ENCODE results near the gene ZNF280B.

ZNF280B gene

DNA sequence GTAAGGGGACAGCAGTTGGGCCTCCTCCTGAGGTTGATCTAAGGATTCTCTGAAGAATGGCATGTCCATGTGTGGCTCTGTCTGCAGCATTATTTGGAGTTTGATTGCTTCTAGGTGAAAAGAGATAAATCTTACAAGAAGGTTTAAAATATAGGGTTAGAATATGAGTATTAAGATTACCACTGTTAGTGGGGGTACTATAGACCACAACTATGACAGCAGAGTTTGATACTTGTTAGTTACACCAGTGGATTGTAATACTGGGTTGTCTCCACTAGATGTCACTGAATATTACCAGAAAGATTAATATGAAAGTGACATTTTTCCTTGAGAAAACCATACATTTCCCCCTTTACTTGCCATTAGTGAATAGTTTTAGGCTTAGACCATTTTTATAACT is 47.9 kb downstream of the ZNF280B start:
- no peaks in the 10 kb centered on the region for H3K36me3 ChIP-seq (ENCODE audit: insufficient read depth, low read length)
- no peak for DNase-seq (ENCODE audit: low read depth, low spot score)
- TF ChIP-seq EZH2 (IDR thresholded peaks at IDR 0.05) (no peak), FOXP2 (optimal IDR thresholded peaks at IDR 0.05; ENCODE audit: control extremely low read depth, extremely low read length, insufficient read depth) (no peak), POLR2AphosphoS5 (IDR thresholded peaks at IDR 0.05; ENCODE audit: borderline replicate concordance, low read depth, low read length) (no peak)
- H3K9ac ChIP-seq (ENCODE audit: insufficient read length), result no peak overlapping the region
- no peaks in the 10 kb centered on the region for H3K9me3 ChIP-seq (ENCODE audit: low read depth, low read length)
- H3K27ac ChIP-seq, result no peak overlapping the region
- no peak overlapping the region for H3K4me3 ChIP-seq

DNA sequence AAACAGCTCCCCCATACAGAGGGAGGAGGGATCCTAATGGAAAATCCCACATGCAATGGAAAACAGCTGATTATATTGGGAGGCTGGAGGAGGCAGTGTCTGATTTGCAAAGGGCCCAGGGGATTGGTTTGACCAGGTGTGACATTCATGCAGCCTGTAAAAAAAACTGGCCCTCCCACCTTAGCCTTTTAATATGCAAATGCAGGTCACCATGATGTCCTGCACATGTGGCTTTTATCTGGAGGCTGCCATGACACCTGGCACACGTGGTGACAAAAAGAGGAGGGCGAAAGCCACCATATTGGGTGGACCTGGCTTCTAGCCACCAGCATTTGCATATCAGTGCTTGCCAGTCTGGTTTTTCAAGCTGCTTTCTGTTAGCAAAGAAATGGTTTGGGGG is 48.5 kb downstream of the ZNF280B start:
- Histone ChIP-seq H3K36me3 (ENCODE audit: insufficient read depth, low read length) (no peaks in the 10 kb centered on the region), H3K9ac (ENCODE audit: insufficient read length) (no peak overlapping the region), H3K27ac (no peak overlapping the region), H3K9me3 (ENCODE audit: low read depth, low read length) (no peaks in the 10 kb centered on the region), H3K4me3 (no peak overlapping the region)
- DNase-seq (ENCODE audit: low read depth, low spot score), result no peak
- no peak for TF ChIP-seq FOXP2 (optimal IDR thresholded peaks at IDR 0.05; ENCODE audit: control extremely low read depth, extremely low read length, insufficient read depth)
- no peak for TF ChIP-seq POLR2AphosphoS5 (IDR thresholded peaks at IDR 0.05; ENCODE audit: borderline replicate concordance, low read depth, low read length)
- no peak for TF ChIP-seq EZH2 (IDR thresholded peaks at IDR 0.05)

DNA sequence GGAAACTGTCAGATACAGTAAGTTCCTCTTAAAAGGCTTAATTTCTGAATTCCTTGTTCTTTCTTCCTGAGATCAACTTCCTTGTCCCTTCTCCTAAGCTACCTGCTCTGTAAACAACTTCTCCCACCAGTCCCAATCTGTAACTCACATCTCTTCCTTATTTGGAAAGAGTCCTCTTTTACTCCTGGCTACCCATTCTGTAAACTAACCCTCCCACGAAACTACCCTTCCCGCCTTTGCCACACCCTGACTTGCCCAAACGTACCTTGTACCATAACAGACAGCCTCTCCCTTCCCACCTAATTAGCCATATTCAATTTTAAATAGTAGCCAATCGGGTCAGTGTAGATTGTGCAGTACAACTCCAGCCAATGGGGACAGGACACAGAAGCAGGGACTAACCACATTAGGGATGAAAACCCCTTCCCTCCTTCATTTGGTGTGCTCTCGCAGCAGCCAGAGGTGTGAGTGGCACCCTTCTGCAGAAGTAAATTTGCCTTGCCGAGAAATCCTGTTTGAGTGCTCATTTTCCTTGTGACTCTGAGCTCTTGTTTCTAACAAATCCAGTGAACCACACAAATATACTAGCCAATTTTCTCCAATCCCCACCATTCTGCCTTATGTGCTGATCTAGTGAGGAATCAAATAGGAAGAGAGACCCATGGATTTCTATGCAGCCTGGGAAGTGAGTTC is 49.5 kb downstream of the ZNF280B start:
- no peak for DNase-seq (ENCODE audit: low read depth, low spot score)
- no peak for TF ChIP-seq POLR2AphosphoS5 (IDR thresholded peaks at IDR 0.05; ENCODE audit: borderline replicate concordance, low read depth, low read length)
- no peak for TF ChIP-seq EZH2 (IDR thresholded peaks at IDR 0.05)
- no peak for TF ChIP-seq FOXP2 (optimal IDR thresholded peaks at IDR 0.05; ENCODE audit: control extremely low read depth, extremely low read length, insufficient read depth)
- H3K4me3 ChIP-seq, result no peak overlapping the region

DNA sequence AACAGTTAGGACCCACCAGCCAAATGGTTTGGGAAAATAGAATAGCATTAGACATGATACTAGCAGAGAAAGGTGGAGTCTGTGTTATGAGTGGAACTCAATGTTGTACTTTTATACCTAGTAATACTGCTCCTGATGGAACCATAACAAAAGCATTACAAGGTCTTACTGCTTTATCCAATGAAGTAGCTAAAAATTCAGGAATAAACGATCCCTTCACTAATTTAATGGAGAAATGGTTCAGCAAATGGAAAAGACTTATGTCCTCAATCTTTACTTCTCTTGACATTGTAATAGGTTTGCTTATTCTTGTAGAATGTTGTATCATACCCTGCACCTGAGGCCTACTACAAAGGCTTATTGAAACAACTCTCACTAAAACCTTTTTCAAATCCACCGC is 50.2 kb downstream of the ZNF280B start:
- Histone ChIP-seq H3K4me3 (no peak overlapping the region), H3K9ac (ENCODE audit: insufficient read length) (no peak overlapping the region), H3K9me3 (ENCODE audit: low read depth, low read length) (no peaks in the 10 kb centered on the region), H3K36me3 (ENCODE audit: insufficient read depth, low read length) (no peaks in the 10 kb centered on the region), H3K27ac (no peak overlapping the region)
- DNase-seq (ENCODE audit: low read depth, low spot score), result no peak
- no peak for TF ChIP-seq POLR2AphosphoS5 (IDR thresholded peaks at IDR 0.05; ENCODE audit: borderline replicate concordance, low read depth, low read length)
- no peak for TF ChIP-seq FOXP2 (optimal IDR thresholded peaks at IDR 0.05; ENCODE audit: control extremely low read depth, extremely low read length, insufficient read depth)
- TF ChIP-seq EZH2 (IDR thresholded peaks at IDR 0.05), result no peak

More for the DNA sequence above, 49.5 kb downstream of the ZNF280B start:
- no peaks in the 10 kb centered on the region for H3K9me3 ChIP-seq (ENCODE audit: low read depth, low read length)
- no peak overlapping the region for H3K9ac ChIP-seq (ENCODE audit: insufficient read length)
- H3K27ac ChIP-seq, result no peak overlapping the region
- no peaks in the 10 kb centered on the region for H3K36me3 ChIP-seq (ENCODE audit: insufficient read depth, low read length)

DNA sequence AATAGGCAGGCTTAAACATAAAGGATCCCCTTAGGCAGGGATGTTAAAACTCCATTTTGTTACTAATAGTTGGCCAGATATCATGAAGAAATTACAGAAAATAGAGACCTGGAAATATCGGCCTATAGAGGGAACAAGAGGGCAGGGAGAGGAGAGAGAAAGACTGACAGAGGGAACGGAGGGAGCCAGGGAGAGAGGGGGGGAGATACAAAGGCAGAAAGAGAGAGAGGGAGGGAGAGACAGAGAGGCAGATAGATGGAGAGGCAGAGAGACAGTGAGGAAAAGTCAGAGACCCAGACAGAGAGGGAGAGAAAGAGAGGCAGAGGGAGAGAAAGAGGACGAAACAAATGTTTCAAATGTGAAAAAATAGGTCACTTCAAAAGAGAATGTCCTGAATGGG is 53.5 kb downstream of the ZNF280B start:
- H3K9ac ChIP-seq (ENCODE audit: insufficient read length), result no peak overlapping the region
- DNase-seq (ENCODE audit: low read depth, low spot score), result no peak
- no peaks in the 10 kb centered on the region for H3K36me3 ChIP-seq (ENCODE audit: insufficient read depth, low read length)
- H3K4me3 ChIP-seq, result no peak overlapping the region
- H3K9me3 ChIP-seq (ENCODE audit: low read depth, low read length), result no peaks in the 10 kb centered on the region
- H3K27ac ChIP-seq, result no peak overlapping the region
- TF ChIP-seq EZH2 (IDR thresholded peaks at IDR 0.05), result no peak
- no peak for TF ChIP-seq POLR2AphosphoS5 (IDR thresholded peaks at IDR 0.05; ENCODE audit: borderline replicate concordance, low read depth, low read length)
- no peak for TF ChIP-seq FOXP2 (optimal IDR thresholded peaks at IDR 0.05; ENCODE audit: control extremely low read depth, extremely low read length, insufficient read depth)

DNA sequence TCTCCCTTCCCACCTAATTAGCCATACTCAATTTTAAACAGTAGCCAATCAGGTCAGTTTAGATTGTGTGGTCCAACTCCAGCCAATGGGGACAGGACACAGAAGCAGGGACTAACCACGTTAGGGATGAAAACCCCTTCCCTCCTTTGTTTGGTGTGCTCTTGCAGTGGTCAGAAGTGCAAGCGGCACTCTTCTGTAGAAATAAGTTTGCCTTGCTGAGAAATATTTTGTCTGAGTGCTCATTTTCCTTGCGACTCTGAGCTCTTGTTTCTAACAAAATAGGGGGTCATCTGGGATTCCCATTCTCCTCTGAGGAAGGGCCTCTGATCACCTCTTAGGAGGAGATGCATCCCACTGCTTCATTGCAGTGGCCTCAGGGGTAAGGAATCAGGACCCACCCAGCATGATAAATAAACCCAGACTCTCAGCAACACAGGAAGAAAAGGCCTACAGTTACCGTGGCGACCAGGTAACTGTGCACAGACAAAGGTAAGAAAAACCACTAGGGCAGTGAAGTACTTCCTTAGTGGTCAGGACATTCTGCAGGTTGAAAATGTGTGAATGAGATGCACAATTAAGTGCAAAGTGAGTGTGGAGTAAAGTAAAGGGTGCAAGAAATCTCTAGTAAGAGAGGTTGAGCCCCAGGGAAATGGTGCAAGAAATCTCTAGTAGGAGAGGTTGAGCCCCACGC is 55.4 kb downstream of the ZNF280B start:
- DNase-seq (ENCODE audit: low read depth, low spot score), result no peak
- H3K4me3 ChIP-seq, result no peak overlapping the region
- no peak overlapping the region for H3K27ac ChIP-seq
- TF ChIP-seq POLR2AphosphoS5 (IDR thresholded peaks at IDR 0.05; ENCODE audit: borderline replicate concordance, low read depth, low read length) (no peak), EZH2 (IDR thresholded peaks at IDR 0.05) (no peak), FOXP2 (optimal IDR thresholded peaks at IDR 0.05; ENCODE audit: control extremely low read depth, extremely low read length, insufficient read depth) (no peak)
- no peaks in the 10 kb centered on the region for H3K9me3 ChIP-seq (ENCODE audit: low read depth, low read length)
- H3K9ac ChIP-seq (ENCODE audit: insufficient read length), result no peak overlapping the region
- H3K36me3 ChIP-seq (ENCODE audit: insufficient read depth, low read length), result no peaks in the 10 kb centered on the region

DNA sequence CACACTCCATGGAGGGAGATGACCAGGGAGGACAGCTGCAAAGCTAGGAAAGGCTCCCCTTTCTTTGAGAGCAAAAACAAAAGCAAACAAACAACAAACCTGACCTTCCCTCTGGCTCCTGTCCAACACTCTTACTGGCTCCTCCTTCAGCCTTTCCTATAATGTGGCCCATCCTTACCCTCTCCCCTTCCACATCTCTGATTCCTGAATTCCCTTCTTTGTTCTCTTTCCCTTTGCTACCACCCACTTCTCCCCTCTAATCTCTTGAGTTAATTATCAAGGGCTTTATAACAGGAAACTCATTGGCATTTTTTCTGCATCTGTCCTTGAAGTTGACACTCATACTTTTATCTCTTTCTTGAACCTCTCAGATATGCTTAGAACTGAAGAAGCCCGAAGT is 56.3 kb downstream of the ZNF280B start:
- Histone ChIP-seq H3K36me3 (ENCODE audit: insufficient read depth, low read length) (no peaks in the 10 kb centered on the region), H3K4me3 (no peak overlapping the region), H3K9ac (ENCODE audit: insufficient read length) (no peak overlapping the region), H3K9me3 (ENCODE audit: low read depth, low read length) (no peaks in the 10 kb centered on the region), H3K27ac (no peak overlapping the region)
- DNase-seq (ENCODE audit: low read depth, low spot score), result no peak
- TF ChIP-seq FOXP2 (optimal IDR thresholded peaks at IDR 0.05; ENCODE audit: control extremely low read depth, extremely low read length, insufficient read depth) (no peak), EZH2 (IDR thresholded peaks at IDR 0.05) (no peak), POLR2AphosphoS5 (IDR thresholded peaks at IDR 0.05; ENCODE audit: borderline replicate concordance, low read depth, low read length) (no peak)

DNA sequence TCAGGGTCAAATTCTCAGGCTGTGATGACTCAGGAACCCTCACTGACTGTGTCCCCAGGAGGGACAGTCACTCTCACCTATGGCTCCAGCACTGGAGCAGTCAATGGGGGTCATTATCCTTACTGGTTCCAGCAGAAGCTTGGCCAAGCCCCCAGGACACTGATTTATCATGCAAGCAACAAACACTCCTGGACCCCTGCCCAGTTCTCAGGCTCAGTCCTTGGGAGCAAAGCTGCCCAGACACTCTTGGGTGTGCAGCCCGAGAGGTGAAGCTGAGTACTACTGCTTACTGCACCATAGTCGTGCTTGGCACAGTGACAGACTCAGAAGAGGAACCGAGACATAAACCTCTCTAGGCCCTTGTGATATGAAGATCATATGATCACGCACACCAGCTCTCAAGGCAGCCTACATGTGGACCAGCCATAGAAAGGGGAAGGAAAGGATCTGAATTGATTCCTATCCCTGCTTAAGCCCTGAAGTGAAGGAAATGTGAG is 58.2 kb downstream of the ZNF280B start:
- Histone ChIP-seq H3K9ac (ENCODE audit: insufficient read length) (no peak overlapping the region), H3K36me3 (ENCODE audit: insufficient read depth, low read length) (no peaks in the 10 kb centered on the region), H3K4me3 (no peak overlapping the region), H3K27ac (no peak overlapping the region), H3K9me3 (ENCODE audit: low read depth, low read length) (no peaks in the 10 kb centered on the region)
- no peak for TF ChIP-seq EZH2 (IDR thresholded peaks at IDR 0.05)
- TF ChIP-seq FOXP2 (optimal IDR thresholded peaks at IDR 0.05; ENCODE audit: control extremely low read depth, extremely low read length, insufficient read depth), result no peak
- no peak for TF ChIP-seq POLR2AphosphoS5 (IDR thresholded peaks at IDR 0.05; ENCODE audit: borderline replicate concordance, low read depth, low read length)
- DNase-seq (ENCODE audit: low read depth, low spot score), result no peak
